Neuron (in vitro differentiated cells): ENCODE data around the gene OAS1.

Experiments used
- H2AFZ ChIP-seq: one replicate; pipeline ENCODE4 v1.6.1; 2013; ENCODE audit warnings: low read depth, mild to moderate bottlenecking, inconsistent platforms, low read length, moderate library complexity
- H3K27me3 ChIP-seq: one replicate; pipeline ENCODE4 v1.6.1; 2013; ENCODE audit warnings: low read length; ENCODE audit not compliant: insufficient read depth
- H3K36me3 ChIP-seq: one replicate; pipeline ENCODE4 v1.6.1; 2013; ENCODE audit warnings: low read length; ENCODE audit not compliant: insufficient read depth
- H3K4me1 ChIP-seq: one replicate; pipeline ENCODE4 v1.6.1; 2013; ENCODE audit warnings: low read length; ENCODE audit not compliant: insufficient read depth
- H3K4me3 ChIP-seq: 2 replicates; pipeline ENCODE4 v1.5.1; 2013; ENCODE audit warnings: mild to moderate bottlenecking, low read length, moderate library complexity
- H3K9me3 ChIP-seq: one replicate; pipeline ENCODE4 v1.6.1; 2013; ENCODE audit warnings: low read length

Gene OAS1

GRCh38 chr12:112906712-112907414 lies at the start of gene OAS1:
Gene OAS1, plus strand, starts transcription at chr12:112906962. Its CDS starts 78 bp downstream, at chr12:112907040.
- H3K9me3 ChIP-seq = peaks cover 6% of the 10 kb centered on the region
- H3K4me1 ChIP-seq = peaks cover 4% of the 10 kb centered on the region
- H3K4me3 ChIP-seq = no peak within 1 kb of the TSS
- H2AFZ ChIP-seq = no peak within 1 kb of the TSS
- H3K27me3 ChIP-seq = no peaks in the 10 kb centered on the region
- H3K36me3 ChIP-seq = no peaks in the 10 kb centered on the region

DNA sequence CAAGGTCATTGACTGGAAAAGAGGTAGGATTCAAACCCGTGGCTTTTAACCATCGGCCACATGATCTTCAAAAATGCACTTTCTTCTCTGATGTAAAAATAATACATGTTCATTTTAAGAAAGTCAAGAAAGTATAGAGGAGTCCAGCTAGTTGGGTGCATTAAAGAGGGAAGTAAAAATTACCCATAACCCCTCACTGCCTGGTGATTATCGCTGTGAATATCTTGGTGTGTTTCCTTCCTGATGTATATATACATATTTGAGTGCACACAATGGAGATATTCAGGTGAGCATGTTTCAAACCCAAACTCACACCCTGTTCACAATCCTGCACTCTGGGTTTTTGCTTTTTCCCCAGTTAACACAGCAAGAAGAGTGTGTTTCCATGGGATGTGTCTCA lies 47.5 kb upstream of the OAS1 start:
- no peak overlapping the region for H3K4me3 ChIP-seq
- H3K27me3 ChIP-seq = peaks cover 4% of the 10 kb centered on the region
- H2AFZ ChIP-seq = no peak overlapping the region
- H3K36me3 ChIP-seq = no peaks in the 10 kb centered on the region
- H3K4me1 ChIP-seq = peaks cover 7% of the 10 kb centered on the region
- no peaks in the 10 kb centered on the region for H3K9me3 ChIP-seq

GRCh38 chr12:112860181-112860580 lies 46.6 kb upstream of the OAS1 start:
- H3K36me3 ChIP-seq = no peaks in the 10 kb centered on the region
- no peak overlapping the region for H2AFZ ChIP-seq
- peaks cover 6% of the 10 kb centered on the region for H3K4me1 ChIP-seq
- peaks cover 4% of the 10 kb centered on the region for H3K27me3 ChIP-seq
- no peaks in the 10 kb centered on the region for H3K9me3 ChIP-seq
- no peak overlapping the region for H3K4me3 ChIP-seq

DNA sequence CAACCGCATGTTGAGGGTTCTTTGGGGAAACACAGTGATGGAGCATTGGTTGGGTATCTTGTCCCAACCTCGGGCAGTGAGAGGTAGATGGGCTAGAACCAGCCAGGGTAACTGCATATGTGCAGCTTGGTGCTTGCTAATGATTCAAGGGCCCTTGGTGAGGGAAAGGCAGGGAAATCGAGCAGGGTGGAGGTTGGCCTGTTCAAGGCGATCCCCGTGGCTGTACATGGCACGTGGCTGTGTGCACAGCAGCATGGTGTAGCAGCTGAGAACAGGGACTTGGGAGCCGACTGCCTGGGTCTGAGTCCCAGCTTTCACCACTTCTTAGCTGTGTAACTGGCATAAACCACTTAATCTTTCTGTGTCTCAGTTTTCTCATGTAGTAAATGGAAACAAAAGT lies 45.5 kb upstream of the OAS1 start:
- Histone ChIP-seq H3K36me3 (no peaks in the 10 kb centered on the region), H3K9me3 (no peaks in the 10 kb centered on the region), H3K27me3 (peaks cover 4% of the 10 kb centered on the region), H3K4me3 (no peak overlapping the region), H2AFZ (no peak overlapping the region), H3K4me1 (no peaks in the 10 kb centered on the region)

GRCh38 chr12:112862636-112863290 lies 44.0 kb upstream of the OAS1 start:
- Histone ChIP-seq H2AFZ (no peak overlapping the region), H3K36me3 (no peaks in the 10 kb centered on the region), H3K27me3 (peaks cover 9% of the 10 kb centered on the region), H3K9me3 (no peaks in the 10 kb centered on the region), H3K4me1 (no peaks in the 10 kb centered on the region), H3K4me3 (no peak overlapping the region)

DNA sequence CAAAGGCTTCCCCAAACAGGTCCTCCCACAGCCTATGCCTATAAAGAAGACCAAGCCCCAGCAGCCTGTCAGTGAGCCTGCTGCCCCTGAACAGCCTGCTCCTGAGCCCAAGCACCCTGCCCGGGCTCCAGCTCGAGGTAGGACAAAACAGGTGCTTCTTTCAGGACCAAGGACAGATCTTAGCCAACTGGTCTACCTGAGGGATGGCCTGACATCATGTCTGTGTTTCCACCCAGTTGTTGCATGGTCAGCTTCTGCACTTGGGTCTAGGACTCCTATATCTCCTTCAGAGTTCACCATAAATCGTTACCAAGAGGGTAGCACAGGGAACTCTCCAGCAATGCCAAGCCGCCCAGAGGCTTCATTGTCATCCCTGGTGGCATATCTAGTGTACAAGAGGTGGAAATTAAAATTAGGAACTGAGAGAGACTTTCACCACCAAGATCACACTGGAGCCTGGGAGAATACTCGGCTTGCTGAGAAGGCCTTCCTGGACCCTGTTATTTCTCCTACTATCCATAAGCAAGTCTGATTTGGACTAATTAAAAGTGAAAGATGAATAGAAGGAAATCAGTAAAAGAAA lies 38.2 kb upstream of the OAS1 start:
- no peaks in the 10 kb centered on the region for H3K36me3 ChIP-seq
- no peak overlapping the region for H2AFZ ChIP-seq
- H3K9me3 ChIP-seq = no peaks in the 10 kb centered on the region
- H3K4me1 ChIP-seq = no peaks in the 10 kb centered on the region
- H3K4me3 ChIP-seq = no peak overlapping the region
- H3K27me3 ChIP-seq = peaks cover 10% of the 10 kb centered on the region

- Histone ChIP-seq H2AFZ (no peak overlapping the region), H3K4me1 (no peaks in the 10 kb centered on the region), H3K36me3 (no peaks in the 10 kb centered on the region), H3K4me3 (no peak overlapping the region), H3K27me3 (peaks cover 10% of the 10 kb centered on the region), H3K9me3 (no peaks in the 10 kb centered on the region)
Observed at GRCh38 chr12:112869091-112869490, 37.7 kb upstream of the OAS1 start.

DNA sequence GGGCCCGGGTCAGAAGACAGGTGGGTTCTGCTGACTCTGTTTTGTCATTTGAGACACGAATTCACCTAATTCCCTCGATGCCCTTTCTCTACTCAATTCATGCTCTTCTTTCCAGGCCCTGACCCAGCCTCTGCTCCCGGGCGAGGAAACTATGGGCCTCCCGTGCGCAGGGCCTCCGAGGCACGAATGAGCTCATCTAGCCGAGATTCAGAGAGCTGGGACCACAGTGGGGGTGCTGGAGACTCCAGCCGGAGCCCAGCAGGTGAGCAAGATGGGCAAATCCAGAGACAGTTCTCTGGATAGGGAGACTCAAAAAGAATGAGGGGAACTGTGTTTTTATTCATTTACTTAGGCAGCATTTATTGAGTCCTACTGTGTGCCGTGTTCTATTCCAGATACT lies 37.0 kb upstream of the OAS1 start:
- Histone ChIP-seq H3K9me3 (no peaks in the 10 kb centered on the region), H3K36me3 (no peaks in the 10 kb centered on the region), H3K4me3 (no peak overlapping the region), H3K27me3 (peaks cover 11% of the 10 kb centered on the region), H3K4me1 (no peaks in the 10 kb centered on the region), H2AFZ (no peak overlapping the region)

DNA sequence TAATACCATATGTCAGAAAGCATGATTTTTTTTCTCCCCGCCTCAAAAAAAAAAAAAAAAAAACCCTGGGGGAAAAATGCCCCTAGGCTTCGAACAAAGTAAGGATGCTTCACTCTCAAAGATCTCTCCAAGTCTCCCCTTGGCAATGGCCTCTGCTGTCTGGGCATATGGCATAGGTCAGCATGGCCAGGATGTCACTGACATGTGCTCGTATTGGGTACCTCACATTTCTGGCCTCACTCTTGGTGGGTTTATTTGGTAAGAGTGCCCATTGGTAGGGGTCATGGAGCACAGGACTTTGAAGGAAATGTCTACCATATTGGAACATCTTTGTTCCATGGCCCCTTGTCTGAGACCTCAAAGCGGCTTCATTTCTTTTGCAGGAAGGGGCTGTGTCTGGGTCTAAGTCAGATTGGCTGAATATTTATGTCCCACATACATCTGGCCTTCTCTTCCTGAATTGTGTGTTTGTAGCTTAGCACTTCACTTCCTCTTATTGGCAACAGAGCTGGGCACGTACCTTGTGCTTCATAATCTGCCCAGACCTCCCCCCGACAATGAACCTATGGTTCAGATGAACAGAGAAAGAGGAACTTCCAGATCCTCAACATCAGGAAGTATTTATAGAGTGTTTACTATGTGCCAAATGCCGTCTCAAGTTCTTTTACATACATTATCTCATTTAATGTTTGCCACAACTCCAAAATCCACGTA lies 36.3 kb upstream of the OAS1 start:
- no peaks in the 10 kb centered on the region for H3K36me3 ChIP-seq
- H2AFZ ChIP-seq = no peak overlapping the region
- peaks cover 12% of the 10 kb centered on the region for H3K27me3 ChIP-seq
- no peak overlapping the region for H3K4me3 ChIP-seq
- H3K4me1 ChIP-seq = no peaks in the 10 kb centered on the region
- no peaks in the 10 kb centered on the region for H3K9me3 ChIP-seq

DNA sequence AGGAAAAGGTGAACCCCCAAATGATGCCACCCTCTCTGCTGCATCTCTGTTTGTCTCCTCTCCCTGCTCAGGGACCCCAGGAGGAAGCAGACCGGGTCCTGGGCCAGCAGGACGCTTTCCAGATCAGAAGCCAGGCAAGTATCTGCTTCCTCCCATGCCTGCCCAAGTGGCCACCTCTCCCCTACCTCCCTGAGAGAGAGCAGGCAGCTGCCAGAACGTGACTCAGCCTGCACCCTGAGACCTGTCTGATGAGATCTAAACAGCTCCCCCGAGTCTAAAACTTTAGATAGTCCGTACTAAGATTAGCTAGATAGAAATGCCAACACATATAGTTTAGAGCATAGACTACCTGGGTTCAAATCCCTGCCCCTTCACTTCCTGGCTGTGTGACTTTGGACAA lies 31.2 kb upstream of the OAS1 start:
- no peaks in the 10 kb centered on the region for H3K4me1 ChIP-seq
- H3K27me3 ChIP-seq = peaks cover 6% of the 10 kb centered on the region
- no peak overlapping the region for H3K4me3 ChIP-seq
- H3K9me3 ChIP-seq = no peaks in the 10 kb centered on the region
- H2AFZ ChIP-seq = no peak overlapping the region
- H3K36me3 ChIP-seq = no peaks in the 10 kb centered on the region

- no peak overlapping the region for H3K4me3 ChIP-seq
- H3K36me3 ChIP-seq = no peaks in the 10 kb centered on the region
- peaks cover 6% of the 10 kb centered on the region for H3K27me3 ChIP-seq
- no peaks in the 10 kb centered on the region for H3K4me1 ChIP-seq
- no peak overlapping the region for H2AFZ ChIP-seq
- no peaks in the 10 kb centered on the region for H3K9me3 ChIP-seq
Observed at GRCh38 chr12:112876506-112876905, 30.3 kb upstream of the OAS1 start.

DNA sequence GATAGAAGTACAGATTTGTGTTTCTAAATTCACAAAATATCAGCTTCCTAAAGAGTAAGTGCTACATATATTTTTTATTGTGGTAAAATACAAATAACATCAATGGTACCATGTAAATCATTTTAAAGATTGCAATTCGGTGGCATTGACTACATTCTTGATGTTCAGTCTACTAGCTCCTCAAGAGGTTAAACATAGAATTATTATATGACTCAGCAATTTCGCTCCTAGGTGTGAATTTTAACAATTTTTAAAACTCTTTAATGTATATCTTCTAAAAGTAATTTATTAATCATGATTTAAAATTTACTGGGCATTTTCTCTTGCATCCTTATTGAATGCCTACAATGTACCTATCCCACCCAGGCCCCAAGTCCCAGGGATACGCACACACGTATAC lies 29.8 kb upstream of the OAS1 start:
- no peaks in the 10 kb centered on the region for H3K36me3 ChIP-seq
- no peak overlapping the region for H2AFZ ChIP-seq
- H3K4me1 ChIP-seq = no peaks in the 10 kb centered on the region
- H3K9me3 ChIP-seq = no peaks in the 10 kb centered on the region
- peaks cover 6% of the 10 kb centered on the region for H3K27me3 ChIP-seq
- H3K4me3 ChIP-seq = no peak overlapping the region

DNA sequence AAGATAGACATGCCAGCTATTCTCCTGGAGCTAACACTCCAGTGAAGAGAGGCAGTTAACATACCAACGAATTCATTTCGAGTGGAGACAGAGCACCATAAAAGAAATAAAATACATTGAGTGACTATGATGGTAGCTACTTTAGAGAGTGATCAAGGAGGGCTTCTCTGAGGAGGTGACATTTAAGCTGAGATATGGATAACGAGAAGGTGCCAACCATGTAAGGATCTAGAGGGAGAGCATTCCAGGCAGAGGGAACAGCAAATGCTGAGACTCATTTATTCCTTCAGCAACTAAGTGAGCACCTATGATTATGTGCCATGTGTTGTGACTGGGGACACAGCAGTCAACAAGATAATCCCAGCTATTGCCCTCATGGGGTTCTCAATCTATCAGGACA lies 28.3 kb upstream of the OAS1 start:
- H3K36me3 ChIP-seq = no peaks in the 10 kb centered on the region
- peaks cover 2% of the 10 kb centered on the region for H3K27me3 ChIP-seq
- H2AFZ ChIP-seq = no peak overlapping the region

More for the DNA sequence above, 28.3 kb upstream of the OAS1 start:
- H3K4me1 ChIP-seq = no peaks in the 10 kb centered on the region
- H3K4me3 ChIP-seq = no peak overlapping the region
- H3K9me3 ChIP-seq = no peaks in the 10 kb centered on the region
